ENCODE results near the gene RMND5B. TPM values are rescaled to one million over a fixed set of nuclear protein-coding genes. Genes with fewer than 3 reads are reported as not detected.
"Not testable (repeated sequence)": the region's sequence is repeated elsewhere in the genome, so short reads cannot be mapped to it uniquely, and the experiment has no call there.

The RMND5B gene
- total RNA-seq, 1 donor from 2014 or later = 38.6 TPM

GRCh38 chr5:178170455-178170854, 39.6 kb downstream of the RMND5B start:
- no peak for DNase-seq

GRCh38 chr5:178174456-178174855, 43.6 kb downstream of the RMND5B start:
- DNase-seq = no peak

DNA sequence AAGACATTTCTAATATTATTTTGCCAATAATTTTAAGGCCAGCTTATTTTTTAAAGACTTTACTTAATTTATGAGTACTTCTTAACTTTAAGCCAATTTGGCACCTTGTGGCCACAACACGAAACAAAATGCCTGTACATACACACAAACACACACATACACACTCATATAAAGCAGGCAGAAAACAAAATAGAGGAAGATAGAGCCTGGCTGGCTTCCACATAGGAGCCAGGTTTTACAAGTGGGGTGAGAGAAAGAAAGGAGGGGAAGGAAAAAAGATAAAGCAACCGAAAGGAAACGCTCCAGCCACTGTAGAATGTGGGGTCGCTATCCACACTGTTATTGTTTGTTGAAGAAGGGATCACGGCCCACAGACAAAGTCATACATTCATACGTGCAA, 46.0 kb downstream of the RMND5B start:
- DNase-seq = no peak

GRCh38 chr5:178177569-178177968, 46.8 kb downstream of the RMND5B start:
- DNase-seq = no peak

DNA sequence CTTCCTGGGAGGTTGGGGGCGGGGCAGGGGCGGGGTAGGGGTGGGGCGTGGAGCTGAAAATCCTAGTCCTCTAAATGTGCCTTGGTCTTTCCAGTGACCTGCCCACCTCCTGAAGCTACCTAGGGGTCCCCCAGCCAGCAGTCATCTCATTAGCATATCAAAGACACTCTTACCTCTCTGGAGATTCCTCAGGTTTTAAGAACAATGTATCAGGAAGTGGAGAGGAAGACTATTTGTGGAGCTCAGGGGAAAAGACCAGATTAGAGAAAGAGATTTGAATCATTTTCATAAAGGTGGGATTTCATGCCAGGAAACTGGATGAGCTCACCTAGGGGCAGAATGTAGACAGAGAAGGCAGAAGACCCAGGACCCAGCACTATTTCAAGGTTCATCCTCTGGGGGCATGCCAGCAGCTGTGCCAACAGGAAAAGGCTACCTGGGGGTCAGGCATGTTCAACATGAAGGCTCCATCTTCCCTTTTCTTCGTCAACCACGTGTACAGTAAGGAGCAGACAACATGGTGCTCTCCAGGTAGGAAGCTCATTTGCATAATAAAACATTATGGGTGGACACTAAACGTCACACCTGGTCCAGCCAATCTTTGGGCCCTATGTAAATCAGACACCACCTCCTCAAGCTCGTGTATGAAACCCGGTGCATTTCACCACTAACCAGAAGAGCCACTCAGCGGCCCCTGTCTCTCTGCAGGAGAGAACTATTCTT, 49.5 kb downstream of the RMND5B start:
- DNase-seq = no peak

- DNase-seq = no peak
Observed at GRCh38 chr5:178182158-178182876, 51.5 kb downstream of the RMND5B start.

DNA sequence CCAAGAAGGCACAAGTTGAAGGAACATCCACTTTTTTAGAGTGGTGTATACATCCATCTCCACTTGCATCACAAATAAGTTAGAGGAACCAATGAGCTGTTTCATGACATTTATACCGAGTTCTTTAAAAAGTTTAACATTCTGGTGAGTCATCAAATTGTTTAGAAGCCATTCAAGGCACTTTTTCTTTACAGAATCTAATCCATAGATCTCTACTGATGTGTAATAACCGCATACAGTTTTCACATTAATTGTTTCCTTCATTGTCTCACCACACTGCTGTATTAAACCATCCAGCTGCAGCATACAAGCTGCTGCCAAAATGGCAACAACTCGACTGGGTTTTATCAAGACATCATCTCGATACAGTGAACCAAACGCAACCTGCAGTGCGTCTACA, 55.6 kb downstream of the RMND5B start:
- DNase-seq = no peak

DNA sequence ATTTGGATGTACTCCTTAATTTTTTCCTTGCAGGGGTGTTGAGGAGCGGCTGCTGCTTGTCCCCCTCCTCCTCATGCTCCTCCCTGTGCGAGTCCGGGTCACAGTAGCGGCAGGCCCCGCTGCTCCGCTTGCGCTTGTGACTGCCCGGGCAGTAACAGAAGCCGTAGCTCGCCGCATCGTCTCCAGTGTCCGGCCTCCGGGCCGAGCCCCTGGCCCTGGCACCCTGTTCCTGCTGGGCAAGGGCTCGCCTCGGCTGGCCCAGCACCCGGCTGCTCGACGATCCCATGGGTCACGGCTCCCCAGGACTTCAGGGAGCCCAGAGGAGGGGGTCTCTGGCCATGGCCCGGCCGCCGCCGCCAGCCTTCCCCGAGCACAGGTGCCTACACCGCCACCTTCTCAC, 56.2 kb downstream of the RMND5B start, which contains the start of gene GMCL2:
Gene GMCL2, minus strand, starts transcription at position 358 of the 400 bp plus-strand sequence. Its CDS starts 72 bp downstream, at position 286.
- DNase-seq = no peak

GRCh38 chr5:178189433-178189832, 58.6 kb downstream of the RMND5B start:
- DNase-seq = no peak

DNA sequence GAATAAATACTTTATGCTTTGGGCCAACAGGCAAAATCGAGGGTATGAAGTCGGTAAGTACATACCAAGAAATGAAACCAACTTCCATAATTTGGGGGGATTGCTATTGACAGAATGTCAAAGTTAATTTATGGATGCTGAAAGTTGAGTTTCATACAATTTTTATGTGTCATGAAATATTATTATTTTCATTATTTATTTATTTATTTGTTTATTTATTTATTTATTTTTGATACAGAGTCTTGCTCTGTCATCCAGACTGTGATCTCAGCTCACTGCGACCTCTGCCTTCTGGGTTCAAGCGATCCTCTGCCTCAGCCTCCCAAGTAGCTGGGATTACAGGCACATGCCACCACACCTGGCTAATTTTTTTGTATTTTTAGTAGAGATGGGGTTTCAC, 60.8 kb downstream of the RMND5B start:
- DNase-seq = no peak

DNA sequence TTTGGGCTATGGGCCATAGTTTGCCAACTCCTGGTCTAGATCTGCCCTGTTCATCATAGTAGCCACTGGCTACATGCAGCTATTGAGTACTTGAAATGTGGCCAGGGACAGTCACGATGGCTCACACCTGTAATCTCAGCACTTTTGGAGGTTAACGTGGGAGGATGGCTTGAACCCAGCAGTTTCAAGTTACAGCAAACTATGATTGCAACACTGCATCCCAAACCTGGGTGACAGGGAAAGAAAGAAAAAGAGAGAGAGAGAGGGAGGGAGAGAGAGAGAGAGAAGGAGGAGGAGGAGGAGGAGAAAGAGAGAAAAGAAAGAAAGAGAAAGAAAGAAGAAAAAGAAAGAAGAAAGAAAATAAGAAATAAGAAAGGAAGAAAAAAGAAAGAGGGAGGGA, 61.4 kb downstream of the RMND5B start:
- no peak for DNase-seq

GRCh38 chr5:178192787-178193186, 62.0 kb downstream of the RMND5B start:
- DNase-seq = no peak

DNA sequence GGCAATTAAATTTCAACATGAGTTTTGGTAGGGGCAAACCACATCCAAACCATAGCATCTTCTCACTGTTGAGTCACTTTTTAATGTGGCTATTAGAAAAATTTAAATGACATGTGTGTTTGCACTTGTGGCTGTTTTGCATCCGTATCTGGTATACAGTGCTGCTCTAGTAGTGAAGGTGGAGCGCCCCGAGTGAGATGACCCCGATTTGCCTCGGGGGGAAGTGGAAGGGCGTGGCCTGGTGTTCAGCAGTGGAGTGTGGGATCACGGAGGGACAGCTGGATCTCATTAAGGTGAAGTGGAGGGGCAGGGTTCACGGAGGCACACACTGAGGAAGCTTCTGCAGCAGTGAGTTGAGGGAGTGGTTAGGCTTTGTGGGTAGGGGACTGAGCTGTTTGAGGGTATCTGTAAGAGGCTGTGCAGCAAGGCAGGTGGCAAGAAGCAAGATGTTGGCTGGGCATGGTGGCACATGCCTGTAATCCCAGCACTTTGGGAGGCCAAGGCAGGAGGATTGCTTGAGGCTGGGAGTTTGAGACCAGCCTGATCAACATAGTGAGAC, 62.5 kb downstream of the RMND5B start:
- DNase-seq = no peak

DNA sequence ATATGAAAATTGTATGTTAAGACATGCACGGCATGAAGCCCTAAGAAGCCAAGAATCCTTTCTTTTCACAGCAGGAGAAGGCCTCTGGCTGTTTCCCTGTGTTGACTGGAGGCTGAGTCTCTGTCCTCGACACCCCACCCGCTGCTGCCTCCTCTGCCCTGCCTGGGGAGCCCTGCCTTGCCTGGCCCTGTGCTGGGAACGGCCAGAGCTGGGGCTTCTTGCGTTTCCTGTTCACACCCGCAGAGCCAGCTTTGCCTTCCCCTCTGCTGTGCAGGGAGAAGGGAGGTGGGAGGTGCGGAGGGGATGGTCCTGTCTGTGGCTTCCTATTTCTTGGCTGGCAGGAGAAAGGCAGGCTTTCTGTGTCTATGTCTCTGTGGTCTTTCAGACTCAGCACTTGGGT, 63.2 kb downstream of the RMND5B start:
- no peak for DNase-seq

- DNase-seq = no peak
Observed at GRCh38 chr5:178196281-178196812, 65.5 kb downstream of the RMND5B start.

DNA sequence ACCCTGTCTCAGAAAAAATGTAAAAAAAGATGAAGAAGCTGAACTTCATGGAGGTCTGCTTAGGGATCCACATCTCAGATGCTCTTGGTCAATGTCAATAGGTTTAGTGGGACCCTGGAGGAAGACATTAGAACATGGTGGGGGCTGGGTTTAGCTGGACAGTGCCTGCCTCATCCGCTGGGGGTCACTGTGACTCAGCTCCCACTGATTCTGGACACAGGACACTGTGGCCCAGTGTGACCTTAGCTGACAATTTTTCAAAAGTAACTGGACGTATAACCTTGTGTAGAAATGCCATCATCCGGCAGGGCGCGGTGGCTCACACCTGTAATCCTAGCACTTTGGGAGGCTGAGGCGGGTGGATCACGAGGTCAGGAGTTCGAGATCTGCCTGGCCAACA, 66.2 kb downstream of the RMND5B start:
- DNase-seq = no peak

DNA sequence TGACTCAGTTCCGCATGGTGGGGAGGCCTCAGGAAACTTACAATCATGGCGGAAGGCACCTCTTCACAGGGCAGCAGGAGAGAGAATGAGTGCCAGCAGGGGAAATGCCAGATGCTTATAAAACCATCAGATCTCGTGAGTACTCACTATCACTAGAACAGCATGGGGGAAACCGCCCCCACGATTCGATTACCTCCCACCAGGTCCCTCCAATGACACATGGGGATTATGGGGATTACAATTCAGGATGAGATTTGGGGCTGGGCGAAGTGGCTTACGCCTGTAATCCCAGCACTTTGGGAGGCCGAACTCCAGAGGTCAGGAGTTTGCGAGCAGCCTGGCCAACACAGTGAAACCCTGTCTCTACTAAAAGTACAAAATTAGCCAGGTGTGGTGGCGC, 67.3 kb downstream of the RMND5B start:
- not testable (repeated sequence) for DNase-seq

- no peak for DNase-seq
Observed at GRCh38 chr5:178198706-178199105, 67.9 kb downstream of the RMND5B start.

- peak; percentile 49 for DNase-seq
Observed at GRCh38 chr5:178199581-178200434, 69.0 kb downstream of the RMND5B start.

All from tongue (tissue), 2 donors.